PC-3 (cell line): ENCODE results near the gene CHST11.

Source experiments
- EZH2 ChIP-seq: fragments of 300-600 bp; sonication (generic); IDR thresholded peaks from one replicate; pipeline ENCODE4 v1.6.1; 2017; ENCODE audit warnings: antibody characterized with exemption, mild to moderate bottlenecking, low read length; ENCODE audit not compliant: unreplicated experiment
- TF ChIP-seq, protein P1 (sequence below): fragments of 300-600 bp; sonication (generic); conservative IDR thresholded peaks from 2 replicates; pipeline ENCODE4 v1.5.1; 2017; ENCODE audit warnings: antibody characterized with exemption, low read depth, mild to moderate bottlenecking, low read length

DNA sequence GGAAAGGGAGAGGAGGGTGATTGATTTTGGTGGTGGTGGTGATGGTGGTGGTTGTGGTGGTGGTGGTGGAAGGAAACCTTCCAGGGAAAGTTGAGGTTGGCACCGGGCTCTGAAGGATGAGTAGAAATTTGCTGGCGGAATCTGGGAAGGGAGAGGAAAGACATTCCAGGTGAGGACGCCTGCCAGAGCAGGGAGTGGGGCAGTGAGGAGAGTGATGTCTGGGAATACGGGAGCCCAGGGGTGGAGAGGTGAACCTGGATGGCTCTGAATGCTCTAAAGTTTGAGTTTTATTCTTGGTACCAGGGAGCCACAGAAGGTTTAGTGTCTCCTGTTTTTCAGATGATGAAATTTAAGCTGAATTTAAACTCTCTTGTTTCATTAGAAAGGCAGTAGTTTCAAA, 16.0 kb downstream of the CHST11 start:
- TF ChIP-seq, protein P1, sequence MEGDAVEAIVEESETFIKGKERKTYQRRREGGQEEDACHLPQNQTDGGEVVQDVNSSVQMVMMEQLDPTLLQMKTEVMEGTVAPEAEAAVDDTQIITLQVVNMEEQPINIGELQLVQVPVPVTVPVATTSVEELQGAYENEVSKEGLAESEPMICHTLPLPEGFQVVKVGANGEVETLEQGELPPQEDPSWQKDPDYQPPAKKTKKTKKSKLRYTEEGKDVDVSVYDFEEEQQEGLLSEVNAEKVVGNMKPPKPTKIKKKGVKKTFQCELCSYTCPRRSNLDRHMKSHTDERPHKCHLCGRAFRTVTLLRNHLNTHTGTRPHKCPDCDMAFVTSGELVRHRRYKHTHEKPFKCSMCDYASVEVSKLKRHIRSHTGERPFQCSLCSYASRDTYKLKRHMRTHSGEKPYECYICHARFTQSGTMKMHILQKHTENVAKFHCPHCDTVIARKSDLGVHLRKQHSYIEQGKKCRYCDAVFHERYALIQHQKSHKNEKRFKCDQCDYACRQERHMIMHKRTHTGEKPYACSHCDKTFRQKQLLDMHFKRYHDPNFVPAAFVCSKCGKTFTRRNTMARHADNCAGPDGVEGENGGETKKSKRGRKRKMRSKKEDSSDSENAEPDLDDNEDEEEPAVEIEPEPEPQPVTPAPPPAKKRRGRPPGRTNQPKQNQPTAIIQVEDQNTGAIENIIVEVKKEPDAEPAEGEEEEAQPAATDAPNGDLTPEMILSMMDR = no peak
- TF ChIP-seq EZH2 = no peak
